ENCODE measurements around the gene SRGAP3.

Gene SRGAP3

GRCh38 chr3:9233814-9234600 is 15.4 kb downstream of the SRGAP3 start:
- TF ChIP-seq CREB1 (IDR thresholded peaks at IDR 0.05; ENCODE audit: low read depth) (no peak), RAD21 (IDR thresholded peaks at IDR 0.05; ENCODE audit: low read depth) (no peak), NFIC (IDR thresholded peaks at IDR 0.05) (no peak), TCF12 (IDR thresholded peaks at IDR 0.05; ENCODE audit: low read depth) (no peak), YY1 (IDR thresholded peaks at IDR 0.05; ENCODE audit: low read depth) (no peak), TEAD4 (IDR thresholded peaks at IDR 0.05) (no peak), EP300 (IDR thresholded peaks at IDR 0.05; ENCODE audit: borderline replicate concordance) (no peak), ZBTB7A (IDR thresholded peaks at IDR 0.05; ENCODE audit: low read depth) (no peak), FOXM1 (IDR thresholded peaks at IDR 0.05; ENCODE audit: borderline replicate concordance, low read depth) (no peak), CEBPB (IDR thresholded peaks at IDR 0.05) (no peak), TAF1 (IDR thresholded peaks at IDR 0.05; ENCODE audit: low read depth) (no peak), USF1 (IDR thresholded peaks at IDR 0.05) (no peak), REST (IDR thresholded peaks at IDR 0.05; ENCODE audit: low read depth) (no peak), EGR1 (IDR thresholded peaks at IDR 0.05) (no peak)
- TF ChIP-seq, protein P1, sequence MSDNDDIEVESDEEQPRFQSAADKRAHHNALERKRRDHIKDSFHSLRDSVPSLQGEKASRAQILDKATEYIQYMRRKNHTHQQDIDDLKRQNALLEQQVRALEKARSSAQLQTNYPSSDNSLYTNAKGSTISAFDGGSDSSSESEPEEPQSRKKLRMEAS (IDR thresholded peaks at IDR 0.05), result no peak

- TF ChIP-seq USF1 (IDR thresholded peaks at IDR 0.05) (no peak), REST (IDR thresholded peaks at IDR 0.05; ENCODE audit: low read depth) (no peak), TEAD4 (IDR thresholded peaks at IDR 0.05) (no peak), EGR1 (IDR thresholded peaks at IDR 0.05) (no peak), ZBTB7A (IDR thresholded peaks at IDR 0.05; ENCODE audit: low read depth) (no peak), CEBPB (IDR thresholded peaks at IDR 0.05) (no peak), TCF12 (IDR thresholded peaks at IDR 0.05; ENCODE audit: low read depth) (no peak), EP300 (IDR thresholded peaks at IDR 0.05; ENCODE audit: borderline replicate concordance) (no peak), FOXM1 (IDR thresholded peaks at IDR 0.05; ENCODE audit: borderline replicate concordance, low read depth) (no peak), TAF1 (IDR thresholded peaks at IDR 0.05; ENCODE audit: low read depth) (no peak), CREB1 (IDR thresholded peaks at IDR 0.05; ENCODE audit: low read depth) (no peak), YY1 (IDR thresholded peaks at IDR 0.05; ENCODE audit: low read depth) (no peak), NFIC (IDR thresholded peaks at IDR 0.05) (no peak), RAD21 (IDR thresholded peaks at IDR 0.05; ENCODE audit: low read depth) (no peak)
- TF ChIP-seq, protein P1 (IDR thresholded peaks at IDR 0.05), result no peak
Observed at GRCh38 chr3:9233101-9233500, 16.3 kb downstream of the SRGAP3 start.

DNA sequence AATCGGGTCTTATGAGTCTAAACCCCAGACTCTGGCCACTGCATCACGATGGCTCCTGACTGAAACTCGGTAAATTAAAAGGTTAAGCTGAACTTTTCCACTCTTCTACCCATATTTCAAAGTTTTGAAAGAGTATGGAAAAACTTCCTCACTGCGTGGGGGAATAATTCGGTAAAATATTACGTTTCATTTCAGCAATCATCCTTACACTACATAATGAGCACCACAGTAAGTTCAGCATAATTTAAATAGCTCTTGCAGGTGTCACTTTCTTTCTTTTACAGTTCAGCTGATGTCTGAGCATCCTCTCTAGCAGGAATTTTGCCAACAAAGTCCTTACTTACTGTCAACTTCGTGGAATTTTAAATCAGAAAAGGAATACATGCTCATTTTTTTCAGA is 17.5 kb downstream of the SRGAP3 start:
- TF ChIP-seq EGR1 (IDR thresholded peaks at IDR 0.05) (no peak), NFIC (IDR thresholded peaks at IDR 0.05) (no peak), REST (IDR thresholded peaks at IDR 0.05; ENCODE audit: low read depth) (no peak), CEBPB (IDR thresholded peaks at IDR 0.05) (no peak), EP300 (IDR thresholded peaks at IDR 0.05; ENCODE audit: borderline replicate concordance) (no peak), TEAD4 (IDR thresholded peaks at IDR 0.05) (no peak), FOXM1 (IDR thresholded peaks at IDR 0.05; ENCODE audit: borderline replicate concordance, low read depth) (no peak), CREB1 (IDR thresholded peaks at IDR 0.05; ENCODE audit: low read depth) (no peak), ZBTB7A (IDR thresholded peaks at IDR 0.05; ENCODE audit: low read depth) (no peak), USF1 (IDR thresholded peaks at IDR 0.05) (no peak), YY1 (IDR thresholded peaks at IDR 0.05; ENCODE audit: low read depth) (no peak), RAD21 (IDR thresholded peaks at IDR 0.05; ENCODE audit: low read depth) (no peak), TAF1 (IDR thresholded peaks at IDR 0.05; ENCODE audit: low read depth) (no peak), TCF12 (IDR thresholded peaks at IDR 0.05; ENCODE audit: low read depth) (no peak)
- TF ChIP-seq, protein P1 (IDR thresholded peaks at IDR 0.05), result no peak
